Keratinocyte (primary cell): Measurements from ENCODE around the gene MICAL1.

Source experiments
- CTCF ChIP-seq, 3 experiments: IDR thresholded peaks in 1 of 3; conservative IDR thresholded peaks in 1 of 3; optimal IDR thresholded peaks in 1 of 3; 2 replicates in 2 of 3; 3 replicates in 1 of 3; pipeline versions ENCODE3 to v1.5.1; 2011; ENCODE audit warnings: low read length in 3 of 3, mild to moderate bottlenecking in 3 of 3, moderate library complexity in 2 of 3, control low read depth in 1 of 3, inconsistent platforms in 1 of 3; ENCODE audit not compliant: insufficient read depth in 2 of 3; ENCODE audit errors: extremely low read depth in 1 of 3
- EZH2 ChIP-seq: IDR thresholded peaks from one replicate; pipeline ENCODE4 v1.6.1; 2012; ENCODE audit warnings: inconsistent platforms, mild to moderate bottlenecking, low read length, moderate library complexity

GRCh38 chr6:109456111-109456583, 575 bp upstream of the MICAL1 start:
- no peak for TF ChIP-seq CTCF (optimal IDR thresholded peaks at IDR 0.05 in 1 of 3, IDR thresholded peaks at IDR 0.05 in 1 of 3, conservative IDR thresholded peaks at IDR 0.05 in 1 of 3; ENCODE audit: extremely low read depth in 1 of 3, insufficient read depth in 2 of 3, low read length in 3 of 3)
- no peak for TF ChIP-seq EZH2
